HG02981 (cell line): Measurements from ENCODE around the gene NANOG.
"Not testable (repeated sequence)": the region's sequence is repeated elsewhere in the genome, so short reads cannot be mapped to it uniquely, and the experiment has no call there.

Experiments
- ATAC-seq: cut with Tn5 transposase; IDR thresholded peaks from one replicate; pipeline ENCODE4 v1.9.1; 2021; ENCODE audit warnings: mild to moderate bottlenecking, moderate library complexity; ENCODE audit not compliant: unreplicated experiment

NANOG gene

DNA sequence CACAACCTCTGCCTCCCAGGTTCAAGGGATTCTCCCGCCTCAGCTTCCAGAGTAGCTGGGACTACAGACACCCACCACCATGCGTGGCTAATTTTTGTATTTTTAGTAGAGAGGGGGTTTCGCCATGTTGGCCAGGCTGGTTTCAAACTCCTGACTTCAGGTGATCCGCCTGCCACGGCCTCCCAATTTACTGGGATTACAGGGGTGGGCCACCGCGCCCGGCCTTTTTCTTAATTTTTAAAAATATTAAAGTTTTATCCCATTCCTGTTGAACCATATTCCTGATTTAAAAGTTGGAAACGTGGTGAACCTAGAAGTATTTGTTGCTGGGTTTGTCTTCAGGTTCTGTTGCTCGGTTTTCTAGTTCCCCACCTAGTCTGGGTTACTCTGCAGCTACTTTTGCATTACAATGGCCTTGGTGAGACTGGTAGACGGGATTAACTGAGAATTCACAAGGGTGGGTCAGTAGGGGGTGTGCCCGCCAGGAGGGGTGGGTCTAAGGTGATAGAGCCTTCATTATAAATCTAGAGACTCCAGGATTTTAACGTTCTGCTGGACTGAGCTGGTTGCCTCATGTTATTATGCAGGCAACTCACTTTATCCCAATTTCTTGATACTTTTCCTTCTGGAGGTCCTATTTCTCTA, at the start of gene NANOG:
Gene NANOG, plus strand, starts transcription at position 519 of the 645 bp plus-strand sequence. CDS start 213 bp downstream, outside the sequence.
- ATAC-seq = not testable (repeated sequence)

DNA sequence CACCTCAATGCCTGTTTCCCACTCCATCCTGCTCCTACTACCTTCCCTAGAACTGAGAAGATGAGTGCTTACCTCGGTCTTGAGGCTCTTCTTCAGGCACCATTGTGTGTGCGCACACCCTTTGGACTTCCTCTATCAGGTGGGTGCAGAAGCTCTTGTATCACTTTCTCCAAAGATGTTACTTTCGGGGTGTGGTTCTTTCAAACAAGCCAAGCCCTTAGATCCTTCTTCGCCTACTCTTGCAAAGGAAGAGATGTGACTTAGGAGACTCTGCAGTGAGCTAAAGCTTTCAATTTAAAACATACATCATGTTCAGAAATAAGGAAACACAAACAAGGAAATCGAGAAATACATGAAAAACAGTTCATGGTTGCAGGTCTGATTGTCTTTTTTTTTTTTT, 42.0 kb upstream of the NANOG start, which contains the start of gene CLEC4C:
Gene CLEC4C, minus strand, starts transcription at position 130 of the 400 bp plus-strand sequence. Its CDS starts 27 bp downstream, at position 103.
- no peak for ATAC-seq

DNA sequence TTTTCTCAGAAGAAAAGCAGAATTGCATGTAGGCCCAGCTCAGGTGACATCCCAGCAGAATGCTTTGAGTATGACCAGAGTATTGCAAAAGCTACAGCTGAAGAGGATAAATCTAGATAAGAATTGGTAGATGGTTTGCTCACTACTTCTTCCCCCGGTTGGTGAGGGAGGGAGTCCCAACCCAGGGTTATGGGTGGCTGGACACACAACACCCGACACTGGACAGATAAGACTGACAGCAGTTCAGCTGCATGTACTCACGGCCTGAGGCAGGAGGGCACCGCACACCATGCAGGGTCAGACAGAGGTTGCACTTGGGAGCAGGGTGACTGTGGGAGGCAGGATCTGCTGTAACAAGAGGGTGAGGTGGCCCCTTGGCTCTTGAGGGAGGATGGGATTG, 40.4 kb upstream of the NANOG start:
- no peak for ATAC-seq

DNA sequence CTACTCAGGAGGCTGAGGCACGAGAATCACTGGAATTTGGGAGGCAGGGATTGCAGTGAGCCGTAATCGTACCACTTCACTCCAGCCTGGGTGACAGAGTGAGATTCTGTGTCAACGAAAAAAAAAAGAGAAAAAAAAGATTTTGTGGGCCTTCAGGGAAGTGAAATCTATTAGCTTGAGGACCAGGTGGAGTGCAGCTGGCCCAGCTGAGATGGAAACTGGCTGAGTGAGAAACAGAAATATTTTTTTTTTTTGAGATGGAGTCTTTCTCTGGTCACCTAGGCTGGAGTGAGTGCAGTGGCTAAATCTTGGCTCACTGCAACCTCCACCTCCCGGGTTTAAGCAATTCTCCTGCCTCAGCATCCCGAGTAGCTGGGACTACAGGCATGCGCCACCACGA, 39.8 kb upstream of the NANOG start:
- ATAC-seq = no peak

DNA sequence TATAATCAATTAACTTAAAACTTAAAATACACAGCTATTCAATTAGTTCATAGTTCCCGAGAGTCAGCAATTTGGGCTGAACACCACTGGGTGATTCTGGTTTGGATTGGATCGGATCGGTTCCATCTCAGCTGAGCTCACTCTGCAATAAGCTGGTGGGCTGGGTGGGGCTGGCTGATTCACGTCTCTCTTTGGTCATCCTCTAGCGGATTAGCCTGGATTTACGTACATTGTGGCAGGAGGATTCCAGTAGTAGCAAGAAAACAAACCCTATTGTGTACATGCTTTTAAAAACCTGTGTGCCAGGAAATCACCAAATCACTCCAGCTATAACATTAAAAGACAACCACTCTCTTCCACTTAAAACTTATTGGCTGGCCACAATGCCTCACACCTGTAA, 38.9 kb upstream of the NANOG start:
- no peak for ATAC-seq

DNA sequence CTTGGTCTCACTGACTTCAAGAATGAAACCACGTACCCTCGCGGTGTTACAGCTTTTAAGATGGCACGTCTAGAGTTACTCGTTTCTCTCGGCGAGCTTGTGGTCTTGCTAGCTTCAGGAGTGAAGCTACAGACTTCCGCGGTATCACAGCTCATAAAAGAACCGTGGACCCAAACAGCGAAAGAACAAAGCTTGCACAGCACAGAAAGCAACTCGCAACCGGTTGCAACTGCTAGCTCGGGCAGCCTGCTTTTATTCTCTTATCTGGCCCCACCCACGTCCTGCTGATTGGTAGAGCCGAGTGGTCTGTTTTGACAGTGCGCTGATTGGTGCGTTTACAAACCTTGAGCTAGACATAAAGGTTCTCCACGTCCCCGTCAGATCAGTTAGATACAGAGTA, 37.8 kb upstream of the NANOG start:
- no peak for ATAC-seq

DNA sequence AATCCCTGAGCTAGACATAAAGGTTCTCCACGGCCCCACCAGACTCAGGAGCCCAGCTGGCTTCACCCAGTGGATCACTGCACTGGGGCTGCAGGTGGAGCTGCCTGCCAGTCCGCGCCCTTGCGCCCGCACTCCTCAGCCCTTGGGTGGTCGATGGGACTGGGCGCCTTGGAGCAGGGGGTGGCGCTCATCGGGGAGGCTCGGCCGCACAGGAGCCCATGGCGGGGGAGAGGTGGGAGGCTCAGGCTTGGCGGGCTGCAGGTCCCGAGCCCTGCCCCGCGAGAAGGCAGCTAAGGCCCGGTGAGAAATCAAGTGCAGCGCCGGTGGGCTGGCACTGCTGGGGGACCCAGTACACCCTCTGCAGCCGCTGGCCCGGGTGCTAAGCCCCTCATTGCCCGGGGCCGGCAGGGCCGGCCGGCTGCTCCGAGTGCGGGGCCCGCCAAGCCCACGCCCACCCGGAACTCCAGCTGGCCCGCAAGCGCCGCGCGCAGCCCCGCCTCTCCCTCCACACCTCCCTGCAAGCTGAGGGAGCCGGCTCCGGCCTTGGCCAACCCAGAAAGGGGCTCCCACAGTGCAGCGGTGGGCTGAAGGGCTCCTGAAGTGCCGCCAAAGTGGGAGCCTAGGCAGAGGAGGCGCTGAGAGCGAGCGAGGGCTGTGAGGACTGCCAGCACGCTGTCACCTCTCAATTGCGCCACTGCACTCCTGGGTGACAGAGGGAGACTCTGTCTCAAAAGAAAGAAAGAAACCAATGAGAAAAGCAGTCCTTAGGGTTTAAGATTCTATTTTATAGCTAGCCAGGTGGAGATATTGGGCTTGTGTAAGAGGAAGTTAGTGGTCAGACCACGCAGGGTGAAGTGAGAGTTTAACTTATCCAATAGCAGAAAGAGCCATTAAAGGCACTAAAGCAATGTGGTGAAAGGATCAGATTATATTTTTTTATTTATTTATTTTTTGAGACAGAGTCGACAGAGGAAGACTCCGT, 37.0 kb upstream of the NANOG start:
- ATAC-seq = not testable (repeated sequence)

DNA sequence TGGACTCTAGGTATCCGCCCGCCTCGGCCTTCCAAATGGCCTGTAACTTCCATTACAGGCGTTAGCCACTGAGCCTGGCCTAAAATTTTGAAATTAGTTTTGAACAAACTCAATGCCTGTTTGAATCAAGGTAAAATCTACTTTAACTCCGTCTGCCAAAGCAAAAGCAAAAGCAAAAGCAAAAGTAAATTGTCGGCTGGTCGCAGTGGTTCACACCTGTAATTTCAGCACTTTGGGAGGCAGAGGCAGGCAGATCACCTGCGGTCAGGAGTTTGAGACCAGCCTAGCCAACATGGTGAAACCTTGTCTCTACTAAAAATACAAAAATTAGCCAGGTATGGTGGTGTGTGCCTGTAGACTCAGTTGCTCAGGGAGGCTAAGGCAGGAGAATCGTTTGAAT, 33.5 kb upstream of the NANOG start:
- ATAC-seq = not testable (repeated sequence)

DNA sequence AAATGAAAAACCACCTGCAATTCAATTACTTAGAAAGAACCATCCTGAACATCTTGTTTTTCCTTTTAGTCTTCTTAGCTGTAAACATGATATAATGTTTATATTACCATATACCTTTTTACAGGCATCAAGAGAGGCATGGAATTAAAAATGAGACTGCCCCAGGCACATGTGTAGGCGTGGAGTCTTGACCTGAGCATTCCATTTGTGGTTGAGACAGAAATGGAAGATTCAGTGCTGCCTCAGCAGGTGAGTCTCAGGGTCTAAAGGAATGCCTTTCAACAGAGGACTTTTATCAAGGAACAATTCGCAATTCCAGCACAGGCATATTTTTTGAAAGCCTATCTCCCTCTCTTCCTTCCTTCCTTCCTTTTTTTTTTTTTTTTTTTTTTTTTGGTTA, 32.2 kb upstream of the NANOG start:
- no peak for ATAC-seq

DNA sequence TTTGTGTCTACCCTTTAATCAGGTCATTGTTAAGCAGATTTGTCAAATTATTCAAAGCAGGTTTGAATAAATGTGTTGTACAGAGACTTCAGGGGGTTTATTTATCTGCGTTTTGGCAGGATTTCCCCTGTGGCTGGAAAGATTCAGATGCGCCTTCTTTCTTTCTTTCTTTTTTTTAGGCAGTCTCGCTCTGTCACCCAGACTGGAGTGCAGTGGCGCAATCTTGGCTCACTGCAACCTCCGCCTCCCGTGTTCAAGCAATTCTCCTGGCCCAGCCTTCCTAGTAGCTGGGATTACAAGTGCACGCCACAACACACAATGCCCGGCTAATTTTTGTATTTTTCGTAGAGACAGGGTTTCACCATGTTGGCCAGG, 30.4 kb upstream of the NANOG start:
- no peak for ATAC-seq

DNA sequence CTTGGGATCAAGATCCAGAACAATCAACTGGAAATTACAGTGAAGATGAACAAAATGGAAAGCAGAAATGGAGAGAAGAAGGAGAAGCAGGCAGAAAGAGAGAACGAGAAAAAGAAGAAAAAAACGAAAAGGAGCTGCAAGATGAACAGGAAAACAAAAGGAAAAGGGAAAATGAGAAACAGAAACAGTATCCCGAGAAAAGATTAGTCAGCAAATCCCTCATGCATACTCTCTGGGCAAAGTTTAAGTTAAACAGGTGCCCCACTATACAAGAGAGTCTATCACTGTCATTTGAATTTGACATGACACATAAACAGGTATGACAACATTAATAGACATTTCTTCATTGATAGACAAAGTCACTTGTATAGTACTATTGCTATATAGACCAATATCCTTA, 19.2 kb upstream of the NANOG start:
- ATAC-seq = no peak

DNA sequence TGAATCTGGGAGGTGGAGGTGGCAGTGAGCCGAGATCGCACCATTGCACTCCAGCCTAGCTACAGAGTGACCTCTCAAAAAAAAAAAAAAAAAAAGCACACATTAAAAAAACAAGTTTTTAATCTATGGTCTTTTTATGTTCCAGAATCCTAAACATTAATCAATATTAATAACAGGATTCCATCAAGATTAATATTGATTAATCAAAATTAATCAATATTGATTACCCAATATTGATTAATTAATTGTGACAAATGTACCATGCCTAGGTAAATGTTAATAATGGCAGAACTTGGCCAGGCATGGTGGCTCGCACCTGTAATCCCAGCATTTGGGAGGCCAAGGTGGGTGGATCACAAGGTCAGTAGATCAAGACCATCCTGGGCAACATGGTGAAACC, 7.9 kb upstream of the NANOG start:
- ATAC-seq = no peak

DNA sequence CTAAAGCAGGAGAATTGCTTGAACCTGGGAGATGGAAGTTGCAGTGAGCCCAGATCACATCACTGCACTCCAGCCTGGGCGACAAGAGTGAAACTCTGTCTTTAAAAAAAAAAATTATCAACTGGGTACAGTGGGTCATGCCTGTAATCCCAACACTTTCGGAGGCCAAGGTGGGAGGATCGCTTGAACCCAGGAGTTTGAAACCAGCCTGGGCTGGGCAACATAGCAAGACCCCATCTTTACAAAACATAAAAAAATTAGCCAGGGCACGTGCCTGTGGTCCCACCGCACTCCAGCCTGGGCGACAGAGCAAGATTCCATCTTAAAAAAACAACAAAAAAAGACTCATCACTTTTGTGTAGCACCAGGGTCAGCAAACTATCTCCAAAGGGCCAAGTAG, 7.1 kb upstream of the NANOG start:
- no peak for ATAC-seq

DNA sequence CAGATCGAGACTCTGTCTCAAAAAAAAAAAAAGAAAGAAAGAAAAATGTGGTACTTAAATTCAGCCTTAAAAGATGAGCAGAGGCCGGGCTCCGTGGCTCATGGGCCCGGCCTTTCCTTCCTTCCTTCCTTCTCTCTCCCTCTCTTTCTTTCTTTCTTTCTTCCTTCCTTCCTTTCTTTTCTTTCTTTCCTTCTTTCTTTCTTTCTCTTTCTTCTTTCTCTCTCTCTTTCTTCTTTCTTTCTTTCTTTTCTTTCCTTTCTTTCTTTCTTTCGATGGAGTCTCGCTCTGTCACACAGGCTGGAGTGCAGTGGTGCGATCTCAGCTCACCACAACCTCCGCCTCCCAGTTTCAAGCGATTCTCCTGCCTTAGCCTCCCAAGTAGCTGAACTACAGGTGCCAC, 5.8 kb upstream of the NANOG start:
- not testable (repeated sequence) for ATAC-seq

DNA sequence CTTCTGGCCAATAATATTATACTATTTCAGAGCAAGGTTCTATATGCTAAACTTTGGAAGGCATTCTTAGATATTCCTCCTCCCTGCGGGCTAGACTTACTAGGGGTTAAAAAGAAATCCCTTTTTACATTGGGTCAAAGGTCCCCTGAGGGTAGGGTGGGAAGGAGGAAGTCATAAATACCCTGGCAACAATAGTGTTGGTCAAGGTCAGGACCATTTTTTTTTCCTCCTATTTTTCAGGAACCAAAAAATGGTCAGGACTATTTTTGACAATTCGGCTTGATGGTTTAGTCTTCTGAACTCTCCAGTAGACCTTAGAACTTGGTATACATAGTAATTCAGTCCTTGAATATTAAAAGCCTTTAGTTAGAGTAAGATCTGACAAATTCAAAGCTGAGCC, 4.5 kb upstream of the NANOG start:
- no peak for ATAC-seq

DNA sequence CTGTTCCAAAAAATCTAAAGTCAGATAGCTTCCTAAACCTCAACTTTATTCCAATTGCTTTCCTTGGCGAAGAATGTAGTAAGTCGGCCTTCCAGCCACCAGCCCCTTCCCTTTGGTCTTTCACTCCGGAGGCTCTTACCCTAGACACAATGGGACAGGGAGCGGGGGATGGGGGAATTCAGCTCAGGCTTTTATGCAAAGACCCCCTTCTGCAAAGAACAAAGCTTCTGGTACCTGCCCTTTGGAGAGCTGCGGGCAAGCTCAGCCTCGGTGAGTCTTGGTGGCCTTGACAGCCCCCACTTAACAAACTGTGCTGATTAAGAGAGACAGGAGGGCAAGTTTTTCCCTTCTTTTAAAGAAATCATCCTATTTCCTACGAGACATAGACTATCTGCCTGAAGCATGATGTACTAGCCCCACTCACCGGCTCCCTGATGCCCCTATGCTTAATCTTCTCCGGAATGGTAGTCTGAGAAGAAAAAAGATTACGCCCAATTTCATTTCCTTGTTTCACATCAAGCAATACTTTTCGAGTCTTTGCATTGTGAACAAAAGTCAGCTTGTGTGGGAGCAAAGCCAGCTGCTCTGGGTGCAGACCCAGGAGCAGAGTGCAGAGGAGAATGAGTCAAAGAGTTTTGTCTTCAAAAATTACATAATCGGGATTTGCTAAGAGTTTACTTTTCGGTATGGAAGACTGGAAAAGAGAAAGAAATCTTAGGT, 1.5 kb upstream of the NANOG start:
- ATAC-seq = no peak

DNA sequence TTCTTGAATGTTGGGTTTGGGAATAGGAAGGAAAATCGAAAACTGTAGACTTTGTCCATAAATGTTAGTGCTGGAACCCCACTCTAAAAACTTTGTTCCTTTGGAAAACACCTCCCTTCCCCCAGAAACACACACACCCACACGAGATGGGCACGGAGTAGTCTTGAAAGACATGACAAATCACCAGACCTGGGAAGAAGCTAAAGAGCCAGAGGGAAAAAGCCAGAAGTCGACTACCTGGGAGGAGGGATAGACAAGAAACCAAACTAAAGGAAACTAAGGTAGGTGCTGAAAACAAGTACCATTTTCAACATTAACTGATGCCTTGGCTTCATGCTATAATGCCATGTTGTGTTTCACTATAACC, 925 bp upstream of the NANOG start:
- no peak for ATAC-seq

DNA sequence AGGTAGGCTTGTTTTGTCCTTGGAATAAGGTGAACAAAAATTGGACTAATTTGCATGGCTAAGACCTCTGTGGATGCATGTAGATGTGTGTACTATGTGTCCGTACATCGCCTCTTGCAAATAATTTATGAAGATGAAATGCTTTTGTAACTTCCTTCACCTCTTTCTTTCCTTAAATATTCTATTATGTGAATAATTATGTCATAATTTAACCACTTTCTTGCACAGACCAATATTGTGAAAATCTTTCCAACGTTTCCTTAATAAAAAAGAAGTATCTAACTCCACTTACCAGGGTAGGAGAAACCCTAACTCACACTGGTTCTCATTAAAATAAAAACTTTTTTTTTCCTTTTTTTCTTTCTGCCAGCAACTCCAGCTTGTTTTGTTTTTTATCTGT, 4.0 kb downstream of the NANOG start:
- no peak for ATAC-seq

DNA sequence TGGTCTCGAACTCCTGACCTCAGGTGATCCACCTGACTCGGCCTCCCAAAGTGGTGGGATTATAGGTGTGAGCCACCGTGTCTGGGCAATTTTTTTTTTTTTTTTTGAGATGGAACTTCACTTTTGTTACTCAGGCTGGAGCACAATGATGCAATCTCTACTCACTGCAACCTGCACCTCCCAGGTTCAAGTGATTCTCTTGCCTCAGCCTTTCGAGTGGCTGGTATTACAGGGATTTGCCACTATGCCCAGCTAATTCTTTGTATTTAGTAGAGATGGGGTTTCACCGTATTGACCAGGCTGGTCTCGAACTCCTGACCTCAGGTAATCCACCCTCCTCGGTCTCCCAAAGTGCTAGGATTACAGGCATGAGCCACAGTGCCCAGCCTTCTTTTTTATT, 8.1 kb downstream of the NANOG start:
- ATAC-seq = not testable (repeated sequence)

DNA sequence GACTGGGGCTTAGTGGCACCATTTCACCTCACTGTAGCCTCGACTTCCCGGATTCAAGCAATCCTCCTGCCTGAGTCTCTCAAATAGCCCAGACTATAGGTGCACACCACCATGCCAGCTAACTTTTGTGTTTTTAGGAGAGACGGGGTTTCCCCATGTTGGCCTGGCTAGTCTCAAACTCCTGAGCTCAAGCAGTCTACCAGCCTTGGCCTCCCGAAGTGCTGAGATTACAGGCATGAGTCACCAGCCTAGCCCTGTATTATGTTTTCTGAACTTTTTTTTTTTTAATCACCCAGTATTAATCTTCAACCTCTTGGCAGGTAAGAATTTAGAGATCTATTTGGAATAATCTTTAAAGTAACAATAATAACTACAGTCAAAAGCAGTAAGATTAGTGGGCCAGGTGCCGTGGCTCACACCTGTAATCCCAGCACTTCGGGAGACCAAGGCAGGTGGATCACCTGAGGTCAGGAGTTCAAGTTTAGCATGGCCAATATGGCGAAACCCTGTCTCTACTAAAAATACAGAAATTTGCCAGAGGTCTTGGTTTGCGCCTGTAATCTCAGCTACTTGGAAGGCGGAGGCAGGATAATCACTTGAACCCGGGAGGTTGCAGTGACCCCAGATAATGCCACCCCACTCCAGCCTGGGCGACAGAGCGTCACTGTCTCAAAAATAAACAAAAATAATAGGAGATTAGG, 8.6 kb downstream of the NANOG start:
- ATAC-seq = no peak

DNA sequence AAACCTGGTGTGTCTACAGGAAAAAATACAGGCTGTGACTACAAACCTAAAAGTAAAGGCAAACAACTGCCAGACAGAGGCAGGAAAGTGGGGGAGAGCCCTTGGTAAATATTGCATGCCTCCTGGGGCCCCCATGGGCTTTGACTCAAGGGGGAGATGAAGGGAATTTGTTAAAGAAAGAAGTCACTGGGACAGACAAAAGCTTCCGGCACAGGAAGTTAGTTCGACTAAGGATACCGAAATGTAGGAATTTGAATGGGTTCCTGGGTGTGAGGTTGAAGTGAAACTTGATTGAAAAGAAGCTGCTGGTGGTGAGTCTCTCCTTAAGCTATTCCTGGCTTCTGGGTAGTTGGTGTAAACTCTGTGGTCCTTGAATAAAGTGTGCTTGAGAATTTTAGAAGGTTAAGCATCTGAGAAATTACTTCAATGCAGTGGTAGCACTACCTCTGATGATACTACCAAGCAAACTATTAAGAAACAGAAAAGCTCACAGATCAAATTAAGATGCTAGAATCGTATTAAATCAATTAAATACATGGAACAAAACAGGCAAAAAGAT, 9.6 kb downstream of the NANOG start:
- ATAC-seq = not testable (repeated sequence)
